Breast epithelium (tissue), 4 donors: Measurements from ENCODE around the gene CBLB. TPM values are rescaled to one million over a fixed set of nuclear protein-coding genes. Genes with fewer than 3 reads are reported as not detected.

Experiments
- DNase-seq, 2 donors: peaks; one replicate each; pipeline ENCODE4 v3.0.0-alpha.2; 2019; ENCODE audit warnings: low spot score in 2 of 2
- H3K27ac ChIP-seq, 2 donors: fragments of 200-600 bp; sonication (generic) in 1 of 2; one replicate each; pipeline ENCODE4 v1.5.1; 2016 to 2019; ENCODE audit warnings: mild to moderate bottlenecking in 1 of 2
- H3K27me3 ChIP-seq, 2 donors: fragments of 200-600 bp; sonication (generic) in 1 of 2; one replicate each; pipeline versions ENCODE4 v1.5.1 to v1.6.0; 2017 to 2019; ENCODE audit warnings: control low read depth in 1 of 2, mild to moderate bottlenecking in 1 of 2
- H3K36me3 ChIP-seq: fragments of 200-600 bp; one replicate; pipeline ENCODE4 v1.5.1; 2019
- H3K4me1 ChIP-seq, 2 donors: fragments of 200-600 bp; sonication (generic); one replicate each; pipeline ENCODE4 v1.5.1; 2016 to 2019; ENCODE audit warnings: control low read depth in 1 of 2
- H3K4me3 ChIP-seq, 3 donors: fragments of 200-600 bp; sonication (generic); 1 replicate in 2 of 3; 2 replicates in 1 of 3; pipeline ENCODE4 v1.5.1; 2016 to 2019; ENCODE audit warnings: mild to moderate bottlenecking in 3 of 3, moderate library complexity in 2 of 3
- H3K9me3 ChIP-seq, 2 donors: fragments of 200-600 bp; sonication (generic) in 1 of 2; one replicate each; pipeline ENCODE4 v1.5.1; 2016 to 2019; ENCODE audit warnings: control low read depth in 1 of 2
- CTCF ChIP-seq, 3 donors: fragments of 450-650 bp; IDR thresholded peaks; one replicate each; pipeline ENCODE4 v1.5.1; 2016 to 2017; ENCODE audit warnings: antibody characterized with exemption in 3 of 3, mild to moderate bottlenecking in 3 of 3, moderate library complexity in 3 of 3
- POLR2A ChIP-seq: fragments of 450-650 bp; IDR thresholded peaks from one replicate; pipeline ENCODE4 v1.6.1; 2016; ENCODE audit warnings: antibody characterized with exemption, mild to moderate bottlenecking, moderate library complexity
- POLR2AphosphoS5 ChIP-seq, 3 donors: sonication (generic); formaldehyde crosslinking; IDR thresholded peaks; one replicate each; pipeline ENCODE4 v1.6.1; 2017; ENCODE audit warnings: antibody characterized with exemption in 3 of 3
- intact Hi-C: fragments of 100-400 bp; cut with DNase I; formaldehyde crosslinking; loops from one replicate; pipeline ENCODE4 v1.15.1; 2023; ENCODE audit warnings: low total_unique reads
- total RNA-seq, 3 donors: library from RNA; depleted of rRNA; stranded (reverse); fragments of >200 nt; gene quantifications; one replicate each; pipeline ENCODE4 v1.1.0, GENCODE V29; 2016

The CBLB gene
- total RNA-seq, 3 donors from 2014 or later: 57.7 to 107 (median 70.8) TPM

DNA sequence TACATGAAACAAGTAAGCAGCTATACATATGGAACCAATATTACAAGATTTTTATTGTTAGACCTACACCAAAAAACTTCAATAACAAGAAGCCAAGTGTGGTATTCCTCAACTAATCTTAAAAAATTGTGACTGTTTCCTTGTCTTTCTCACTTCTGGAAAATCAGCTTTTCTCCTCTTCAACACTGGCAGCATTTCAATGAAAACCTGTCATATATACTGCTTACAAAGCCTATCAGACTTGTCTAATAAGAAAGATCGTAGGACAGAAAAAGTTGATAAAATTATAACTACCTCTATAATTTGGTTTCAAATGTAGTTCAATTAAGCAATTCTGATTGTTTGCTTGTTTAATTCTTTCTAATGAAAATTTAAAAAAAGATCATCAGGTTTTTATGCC is 55.1 kb downstream of the CBLB start:
- intact Hi-C loops: no loop called here
- Histone ChIP-seq H3K4me1 (no peaks in the 10 kb centered on the region), H3K4me3 (no peak overlapping the region), H3K27me3 (no peaks in the 10 kb centered on the region), H3K27ac (no peak overlapping the region), H3K9me3 (no peaks in the 10 kb centered on the region), H3K36me3 (no peaks in the 10 kb centered on the region)
- TF ChIP-seq CTCF (IDR thresholded peaks at IDR 0.05) (no peak), POLR2AphosphoS5 (IDR thresholded peaks at IDR 0.05) (no peak), POLR2A (no peak)
- DNase-seq: no peak

GRCh38 chr3:105812194-105812586 is 56.6 kb downstream of the CBLB start:
- intact Hi-C loops: no loop called here
- Histone ChIP-seq H3K4me3 (no peak overlapping the region), H3K4me1 (no peaks in the 10 kb centered on the region), H3K36me3 (no peaks in the 10 kb centered on the region), H3K27ac (no peak overlapping the region), H3K9me3 (no peaks in the 10 kb centered on the region), H3K27me3 (no peaks in the 10 kb centered on the region)
- TF ChIP-seq POLR2A: no peak
- no peak for TF ChIP-seq POLR2AphosphoS5 (IDR thresholded peaks at IDR 0.05)
- TF ChIP-seq CTCF (IDR thresholded peaks at IDR 0.05): no peak
- no peak for DNase-seq

GRCh38 chr3:105811518-105812193 is 57.2 kb downstream of the CBLB start:
- Histone ChIP-seq H3K36me3 (no peaks in the 10 kb centered on the region), H3K4me1 (no peaks in the 10 kb centered on the region), H3K9me3 (no peaks in the 10 kb centered on the region), H3K27me3 (no peaks in the 10 kb centered on the region), H3K4me3 (no peak overlapping the region), H3K27ac (no peak overlapping the region)
- intact Hi-C loops: no loop called here
- DNase-seq: no peak
- TF ChIP-seq POLR2AphosphoS5 (IDR thresholded peaks at IDR 0.05): no peak
- no peak for TF ChIP-seq CTCF (IDR thresholded peaks at IDR 0.05)
- no peak for TF ChIP-seq POLR2A

- H3K27me3 ChIP-seq: no peaks in the 10 kb centered on the region
- intact Hi-C loops: no loop called here
- no peaks in the 10 kb centered on the region for H3K9me3 ChIP-seq
- no peak overlapping the region for H3K27ac ChIP-seq
- no peaks in the 10 kb centered on the region for H3K4me1 ChIP-seq
- TF ChIP-seq POLR2A (no peak), POLR2AphosphoS5 (IDR thresholded peaks at IDR 0.05) (no peak), CTCF (IDR thresholded peaks at IDR 0.05) (no peak)
- H3K36me3 ChIP-seq: no peaks in the 10 kb centered on the region
- H3K4me3 ChIP-seq: no peak overlapping the region
- DNase-seq: no peak
Observed at GRCh38 chr3:105809208-105809888, 59.5 kb downstream of the CBLB start.

- Histone ChIP-seq H3K27me3 (no peaks in the 10 kb centered on the region), H3K27ac (no peak overlapping the region), H3K4me1 (no peaks in the 10 kb centered on the region), H3K4me3 (no peak overlapping the region), H3K9me3 (no peaks in the 10 kb centered on the region), H3K36me3 (no peaks in the 10 kb centered on the region)
- intact Hi-C loops: no loop called here
- no peak for DNase-seq
- no peak for TF ChIP-seq POLR2A
- no peak for TF ChIP-seq CTCF (IDR thresholded peaks at IDR 0.05)
- TF ChIP-seq POLR2AphosphoS5 (IDR thresholded peaks at IDR 0.05): no peak
Observed at GRCh38 chr3:105807701-105808100, 61.1 kb downstream of the CBLB start.
